ENCODE data around the gene IGSF21. TPM values are rescaled to one million over a fixed set of nuclear protein-coding genes. Genes with fewer than 3 reads are reported as not detected.

Gene IGSF21
- total RNA-seq, 1 donor from 2014 or later = 0.10 TPM

DNA sequence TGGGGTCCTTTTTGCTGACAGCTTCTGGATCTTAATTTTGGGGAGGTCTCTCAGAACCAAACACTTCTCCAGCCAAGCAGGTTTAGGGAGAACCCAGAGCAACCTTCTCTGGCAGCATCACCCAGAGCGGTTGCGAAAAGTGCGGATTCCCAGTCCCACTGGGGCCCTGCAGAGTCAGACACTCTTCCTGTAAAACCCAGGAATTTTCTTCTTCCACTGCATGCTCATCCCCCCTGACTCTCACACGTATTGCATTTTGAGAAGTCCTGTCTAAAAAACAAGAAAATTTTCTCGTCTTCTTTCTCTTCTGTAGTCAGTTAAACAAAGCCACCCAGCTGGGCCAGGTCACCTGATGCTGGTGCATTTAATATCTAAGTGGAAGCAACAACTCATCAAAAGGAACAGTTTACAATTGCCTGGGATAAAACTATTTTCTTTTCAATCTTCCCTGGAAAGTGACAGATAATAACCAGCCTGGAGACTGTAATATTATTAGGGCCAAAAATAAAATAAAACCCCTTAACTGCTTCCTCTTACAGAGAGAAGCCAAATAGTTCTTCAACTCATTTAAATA is 156.0 kb downstream of the IGSF21 start:
- no peak for DNase-seq

DNA sequence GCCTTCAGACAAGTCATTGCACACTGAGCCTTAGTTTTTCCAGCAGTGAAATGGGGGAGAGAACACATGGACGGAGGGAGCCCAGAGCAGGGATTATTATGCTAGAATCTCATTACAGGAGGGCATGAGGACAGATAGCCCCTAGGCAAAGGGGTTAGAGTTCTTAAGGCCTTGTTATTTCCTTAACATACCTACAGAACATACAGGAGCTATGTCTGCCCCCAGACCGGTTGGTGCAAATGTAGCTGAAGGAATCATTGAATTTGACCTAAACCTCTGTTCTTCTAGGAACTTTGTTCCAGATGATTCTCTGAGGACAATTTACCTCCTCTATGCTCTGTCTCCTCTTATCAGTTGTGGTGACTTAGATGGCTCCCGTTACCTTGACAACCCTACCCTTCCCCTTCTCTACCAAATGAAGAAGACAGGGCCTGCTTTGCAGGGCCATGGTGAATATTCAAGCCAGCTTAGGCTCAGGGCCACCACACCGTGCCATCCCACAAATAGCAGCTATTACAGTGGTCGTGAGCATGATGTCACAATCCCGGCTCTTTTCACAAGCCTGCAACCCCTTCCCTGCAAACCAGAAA is 156.9 kb downstream of the IGSF21 start:
- no peak for DNase-seq

DNA sequence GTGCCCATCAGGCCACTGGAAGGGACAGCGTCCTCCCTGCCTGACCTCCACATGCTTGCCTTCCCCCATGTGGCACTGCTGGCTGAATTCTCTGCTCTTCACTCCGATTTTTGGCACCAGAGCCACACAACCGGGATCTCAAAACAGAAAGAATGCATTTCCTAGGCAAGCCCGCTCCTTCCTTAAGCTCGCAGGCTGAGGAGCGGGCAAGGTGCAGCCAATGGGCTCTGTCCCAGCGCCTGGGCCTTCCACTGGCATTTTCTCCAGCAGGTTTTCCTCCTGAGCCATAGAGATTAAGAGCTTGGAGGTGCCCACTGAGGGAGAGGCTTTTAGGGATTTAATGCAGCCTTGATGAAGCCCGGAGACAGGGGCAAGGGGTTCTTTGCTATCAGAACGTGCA is 158.0 kb downstream of the IGSF21 start:
- no peak for DNase-seq

DNA sequence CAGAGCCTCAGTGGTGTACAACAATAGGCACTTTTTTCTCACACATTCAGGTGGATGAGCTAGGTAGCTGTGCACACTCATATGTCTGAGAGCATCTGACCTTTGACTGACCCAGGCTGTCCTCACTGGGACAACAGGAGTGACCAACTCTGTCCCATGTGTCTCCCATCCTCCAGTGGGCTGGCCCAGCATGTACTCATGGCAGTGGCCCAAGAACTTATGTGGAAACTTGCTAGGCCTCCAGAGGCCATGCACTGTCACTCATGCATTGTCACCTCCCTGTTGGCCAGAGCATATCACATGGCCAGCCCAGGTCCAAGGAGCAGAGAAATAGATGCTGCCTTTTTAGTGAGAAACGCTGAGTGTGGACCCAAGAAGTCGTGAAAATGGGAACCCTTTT is 158.8 kb downstream of the IGSF21 start:
- DNase-seq = no peak

DNA sequence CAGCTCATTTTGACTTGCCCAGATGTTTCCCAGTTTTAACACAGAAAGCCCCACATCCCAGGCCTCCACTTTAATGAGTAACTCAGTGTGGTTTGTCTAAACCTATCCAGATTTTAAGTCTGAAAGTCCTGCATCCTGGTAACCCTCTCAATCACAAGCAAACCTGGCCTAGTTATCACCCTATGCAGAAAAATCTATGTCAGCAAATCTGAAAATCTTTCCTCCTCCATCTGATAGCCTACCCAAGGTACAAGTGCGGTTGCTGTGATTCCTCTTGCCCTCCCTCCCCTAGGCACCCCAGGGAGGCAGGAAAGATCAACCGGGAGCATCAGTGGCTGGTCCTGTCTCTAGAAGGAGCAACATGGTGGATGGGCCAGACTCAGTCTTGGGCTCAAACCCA is 163.7 kb downstream of the IGSF21 start:
- DNase-seq = no peak

DNA sequence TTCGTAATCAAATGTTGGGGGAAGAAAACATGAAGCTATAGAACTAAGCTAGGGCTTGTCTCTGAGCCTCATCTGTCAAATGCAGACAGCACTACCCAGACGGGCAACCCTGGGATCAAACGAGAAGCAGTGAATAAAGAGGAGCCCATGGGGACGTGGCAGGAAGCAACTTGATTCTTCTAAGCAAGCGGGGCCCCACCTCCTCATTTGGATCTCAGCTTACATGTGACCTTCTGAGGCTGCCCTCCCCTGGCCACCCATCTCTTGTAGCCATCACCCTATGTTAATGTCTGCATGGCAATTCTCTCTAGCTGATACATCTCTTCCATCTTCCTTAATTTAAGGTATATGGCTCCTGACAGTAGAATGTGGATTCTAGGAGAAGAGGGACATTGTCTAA is 171.3 kb downstream of the IGSF21 start:
- no peak for DNase-seq

DNA sequence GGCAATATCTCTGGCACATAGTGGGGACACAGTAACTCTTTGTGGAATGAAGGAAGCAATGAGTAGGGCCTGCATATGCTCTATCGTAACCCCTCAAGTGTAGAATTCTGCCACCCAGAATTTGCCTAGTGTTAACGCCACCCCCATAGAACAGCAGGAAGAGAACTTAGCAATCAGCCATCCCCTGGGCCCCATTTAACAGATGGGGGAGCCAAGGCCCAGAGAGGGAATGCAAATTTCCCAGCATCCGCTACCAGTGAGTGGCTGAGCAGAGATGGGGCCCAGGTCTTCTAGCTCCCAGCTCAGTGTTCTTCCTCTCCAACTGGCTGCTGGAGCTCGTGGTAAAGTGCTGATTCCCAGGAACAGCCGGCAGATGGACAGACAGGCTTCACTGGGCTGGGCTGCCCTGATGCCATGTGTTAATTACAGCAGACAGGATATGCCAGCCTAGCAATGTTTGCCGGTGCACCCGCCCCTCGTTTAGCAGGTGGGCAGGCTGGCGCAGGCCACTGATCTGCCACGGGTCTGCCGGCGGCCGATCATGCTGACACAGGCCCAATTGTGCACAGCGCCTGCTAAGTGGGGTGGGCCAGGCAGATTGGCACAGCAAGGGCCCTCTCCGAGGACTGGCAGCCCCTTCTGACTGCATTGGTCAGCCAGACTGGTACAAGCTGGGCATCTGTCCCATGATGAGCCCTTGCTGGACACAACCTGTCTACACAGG is 171.9 kb downstream of the IGSF21 start:
- DNase-seq = no peak

DNA sequence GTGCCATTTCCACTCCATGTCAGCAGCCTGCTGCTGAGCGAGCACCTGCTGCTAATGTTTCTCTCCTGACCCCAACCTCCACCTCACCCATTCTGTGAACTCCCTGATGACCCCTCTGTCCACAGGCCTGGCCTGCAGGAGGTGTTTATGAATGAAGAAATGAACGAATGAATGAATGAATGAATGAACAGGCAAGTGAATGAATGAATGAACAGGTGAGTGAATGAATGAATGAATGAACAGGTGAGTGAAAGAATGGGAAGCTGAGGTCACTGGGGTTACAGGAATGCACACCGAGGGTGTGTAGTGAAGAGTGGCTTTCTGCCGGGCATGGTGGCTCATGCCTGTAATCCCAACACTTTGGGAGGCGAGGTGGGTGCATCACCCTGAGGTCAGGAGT is 173.4 kb downstream of the IGSF21 start:
- DNase-seq = no peak

DNA sequence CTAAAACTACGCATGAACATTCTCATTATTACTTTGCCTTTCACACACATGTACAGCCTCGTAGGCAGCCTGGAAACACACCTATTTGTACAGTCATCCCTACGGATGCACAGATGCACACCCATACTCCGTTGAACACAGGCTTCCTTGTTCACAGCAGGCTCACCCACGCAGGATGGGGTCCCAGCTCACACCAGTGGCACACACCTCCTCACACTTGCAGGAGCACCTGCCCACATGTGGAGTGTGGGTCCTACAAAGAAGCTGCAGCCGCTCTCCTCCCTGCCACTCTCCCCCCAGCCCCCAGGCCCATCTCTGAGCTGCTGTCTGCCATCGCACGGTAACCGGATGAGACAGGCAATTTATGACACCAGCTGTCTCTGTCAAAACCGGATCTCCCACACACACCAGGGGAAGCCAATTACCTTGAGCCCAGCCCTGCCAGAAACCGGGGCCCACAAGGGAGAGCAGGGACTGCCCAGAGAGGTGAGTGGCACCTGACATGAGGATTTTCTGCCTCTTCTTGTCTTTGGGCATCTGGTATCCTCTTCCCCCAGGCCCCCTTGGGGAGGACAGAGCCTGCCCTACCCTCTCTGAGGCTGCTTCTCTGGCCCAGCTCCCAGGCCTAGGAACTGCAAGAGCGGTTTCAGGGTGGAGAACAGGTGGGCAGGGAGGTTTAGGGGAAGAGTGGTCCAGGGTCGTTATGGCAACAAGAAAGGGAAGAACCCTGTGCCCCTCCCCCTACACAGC is 175.4 kb downstream of the IGSF21 start:
- no peak for DNase-seq

DNA sequence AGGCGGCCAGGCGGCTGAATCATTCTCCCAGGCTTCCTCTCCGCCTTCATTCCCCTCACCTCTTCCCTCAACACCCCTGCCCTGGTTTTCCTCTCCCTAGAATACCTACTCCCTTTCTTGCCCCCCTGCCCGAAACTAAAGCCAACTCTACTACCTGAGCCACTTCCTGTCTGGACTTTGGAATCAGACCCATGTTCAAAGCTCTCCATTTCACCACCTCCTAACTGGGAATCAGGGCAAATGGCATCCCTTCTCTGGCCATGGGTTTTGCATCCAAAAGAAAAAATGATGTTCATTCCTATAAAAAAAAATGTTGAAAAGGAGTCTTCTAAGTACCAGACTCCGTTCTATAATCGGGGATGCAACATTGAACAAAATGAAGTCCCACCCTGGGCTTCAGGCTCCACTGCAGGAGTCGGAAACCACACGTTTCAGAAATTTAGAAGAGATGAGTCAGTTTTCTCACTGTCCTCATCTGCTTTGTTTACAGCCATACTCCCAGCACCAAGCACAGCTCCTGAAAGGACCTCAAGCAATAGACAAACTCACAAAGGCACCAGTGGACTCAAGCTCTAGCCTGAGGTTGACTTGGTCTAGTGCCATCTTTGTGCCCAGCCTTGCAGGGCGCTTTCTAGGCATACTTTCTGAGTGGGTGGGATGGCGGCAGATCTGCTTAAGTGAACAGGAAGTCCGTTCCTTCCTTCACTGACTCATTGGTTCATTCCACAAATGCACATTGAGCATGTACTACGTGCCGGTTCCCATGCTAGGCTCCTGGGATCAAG is 176.2 kb downstream of the IGSF21 start:
- DNase-seq = no peak

DNA sequence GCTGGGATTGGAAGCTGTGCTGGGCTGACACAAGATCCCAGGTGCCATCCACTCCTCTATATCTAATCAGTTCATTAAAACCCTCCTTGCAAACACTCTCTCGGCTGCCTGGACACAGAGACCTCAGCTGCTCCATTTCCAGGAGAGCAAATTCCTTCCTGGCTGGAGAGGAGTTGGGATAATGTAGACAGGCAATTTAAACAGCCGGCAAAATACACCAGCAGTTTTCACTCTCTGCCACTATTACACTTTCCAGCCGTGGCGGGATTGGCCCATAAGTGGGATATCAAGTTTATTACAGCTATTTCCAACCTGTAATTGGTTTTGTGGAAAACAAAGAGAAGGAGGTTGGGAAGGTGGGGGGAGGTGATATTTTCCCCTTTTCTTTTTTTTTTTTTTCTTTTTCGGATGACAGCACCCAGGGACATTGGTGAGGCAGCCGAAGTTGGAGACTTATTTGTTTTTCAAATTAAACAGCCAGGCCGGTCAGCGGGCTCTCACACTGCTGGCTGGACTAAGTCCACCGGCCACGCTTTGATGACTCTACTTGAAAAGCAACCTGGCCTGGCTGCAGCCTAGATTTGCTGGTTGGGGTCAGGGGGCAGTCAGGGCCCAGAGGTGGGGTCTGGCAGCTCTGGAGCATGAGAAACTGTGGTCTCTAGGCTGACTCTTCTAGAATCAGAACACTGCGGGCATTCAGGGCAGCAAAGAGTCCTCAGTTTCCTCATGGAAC is 177.4 kb downstream of the IGSF21 start:
- no peak for DNase-seq

DNA sequence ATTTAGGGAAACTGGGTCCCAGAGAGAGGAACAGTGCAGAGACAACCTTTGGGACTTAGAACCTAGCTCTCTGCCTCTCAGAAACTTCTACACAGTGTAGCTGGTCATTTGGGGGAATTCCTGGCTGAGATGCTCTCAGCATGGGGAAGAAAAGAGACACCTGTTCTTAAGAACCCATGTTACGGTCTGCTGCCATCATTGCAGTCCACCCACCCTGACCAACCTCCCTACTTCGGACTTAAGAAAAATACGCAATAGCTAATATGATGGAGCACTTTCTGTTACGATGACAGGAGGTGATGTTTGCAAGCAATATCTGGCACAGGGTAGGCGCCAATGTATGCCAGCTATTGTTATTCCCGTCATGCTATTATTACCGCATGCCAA is 177.9 kb downstream of the IGSF21 start:
- DNase-seq = no peak

DNA sequence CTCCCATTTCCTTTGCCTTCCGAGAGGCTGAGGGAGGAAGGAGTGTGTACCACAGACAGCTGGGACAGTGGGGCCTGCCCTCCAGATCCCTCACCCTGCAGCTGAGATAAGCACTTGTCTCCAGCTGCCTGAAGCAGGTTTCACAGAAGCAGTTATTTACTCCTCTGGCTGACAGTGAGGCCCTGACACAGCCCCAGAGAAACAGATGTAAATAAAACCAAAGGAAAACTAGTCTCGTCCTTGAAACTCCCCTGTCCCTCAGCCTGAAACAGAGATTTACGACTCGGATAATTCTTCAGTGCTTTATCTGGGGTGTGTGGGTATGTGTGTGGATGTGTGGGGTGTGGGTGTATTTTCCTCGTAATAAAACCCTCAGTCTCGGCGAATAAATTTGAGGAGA is 181.1 kb downstream of the IGSF21 start:
- DNase-seq = no peak

DNA sequence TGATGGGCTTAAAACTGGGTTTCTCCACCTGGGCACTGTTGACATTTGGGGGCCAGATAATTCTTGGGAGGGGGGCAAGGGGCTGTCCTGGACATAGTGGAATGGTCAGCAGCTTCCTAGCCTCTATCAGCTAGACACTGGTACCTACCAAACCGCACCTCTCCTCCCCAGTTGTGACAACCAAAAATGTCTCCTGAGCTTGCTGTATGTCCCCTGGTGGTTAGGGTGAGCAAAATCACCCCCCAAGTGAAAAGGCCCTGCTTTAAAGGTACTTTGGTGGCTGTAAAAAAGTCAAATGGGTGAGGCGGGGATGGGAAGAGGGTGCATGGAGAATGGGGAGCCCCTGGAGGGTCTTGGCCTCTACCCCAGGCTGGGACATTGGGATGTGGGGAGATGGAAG is 182.0 kb downstream of the IGSF21 start:
- DNase-seq = no peak

DNA sequence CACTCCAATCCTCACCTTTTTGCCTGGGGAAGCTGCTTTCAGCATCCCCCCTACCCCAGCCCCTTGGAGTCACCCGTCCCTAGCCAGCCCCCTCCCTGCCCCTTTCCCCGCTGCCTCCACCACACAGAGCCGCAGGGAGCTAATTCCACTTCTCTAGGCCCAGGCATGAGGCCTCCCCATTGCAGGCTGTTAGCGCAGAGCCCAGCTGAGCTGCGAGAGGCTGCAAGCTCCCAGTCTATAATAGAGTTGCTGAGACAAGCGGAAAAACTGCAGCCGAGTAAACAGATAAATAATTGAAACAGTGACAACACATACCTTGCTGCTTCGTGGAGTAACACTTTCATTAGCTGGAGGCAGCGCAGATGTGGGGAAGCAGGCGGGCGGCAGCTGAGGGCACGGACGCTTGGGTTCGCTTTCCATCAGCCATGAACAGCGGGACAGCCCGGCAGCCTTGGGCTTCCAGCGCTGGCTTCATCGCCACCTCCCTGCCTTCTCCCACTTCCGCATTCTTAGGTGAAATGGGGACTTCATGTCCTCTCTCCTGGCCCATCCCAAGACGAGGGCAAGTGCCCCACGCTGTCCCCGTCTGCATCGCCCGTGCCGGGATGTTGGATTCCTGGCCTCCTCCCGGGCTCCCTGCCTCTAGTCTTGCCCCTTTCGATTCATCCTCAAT is 183.3 kb downstream of the IGSF21 start:
- no peak for DNase-seq

DNA sequence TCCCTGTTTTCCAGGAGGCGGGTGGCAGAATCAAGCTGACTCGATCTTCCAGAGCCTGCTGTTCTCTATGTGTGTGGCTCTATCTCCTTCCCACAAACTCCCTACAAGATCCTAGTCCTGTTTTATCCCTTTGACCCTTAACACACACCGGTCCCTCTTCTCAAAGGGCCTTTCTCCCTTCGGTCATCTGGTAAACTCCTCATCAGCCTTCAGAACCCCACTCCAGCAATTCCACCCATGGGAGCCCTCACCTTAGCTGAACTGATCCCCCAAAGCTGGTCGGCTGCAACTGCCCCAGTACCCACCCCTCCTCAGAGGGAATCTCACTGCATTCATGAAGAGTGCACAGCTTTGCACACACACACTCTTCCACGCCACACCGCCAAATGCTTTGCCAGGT is 184.9 kb downstream of the IGSF21 start:
- no peak for DNase-seq

DNA sequence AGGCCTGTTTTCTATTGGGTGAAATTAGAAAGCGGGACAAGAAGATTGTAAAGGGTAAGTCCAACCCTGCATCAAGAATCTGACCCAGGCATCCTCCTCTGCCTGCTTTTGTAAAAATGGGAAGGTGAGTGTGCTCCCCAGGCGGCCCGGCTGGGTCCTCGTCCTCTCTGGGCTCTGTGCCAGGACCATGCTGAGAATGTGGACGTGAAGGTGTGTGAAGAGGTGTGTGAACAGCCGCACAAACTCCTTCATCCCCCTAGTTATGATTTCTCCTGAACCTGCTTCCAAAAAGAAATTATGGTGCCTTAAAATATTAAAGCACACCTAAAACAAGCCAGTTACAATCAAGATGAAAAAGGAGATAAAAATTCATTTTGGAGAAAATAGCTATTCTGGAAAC is 185.7 kb downstream of the IGSF21 start:
- no peak for DNase-seq

DNA sequence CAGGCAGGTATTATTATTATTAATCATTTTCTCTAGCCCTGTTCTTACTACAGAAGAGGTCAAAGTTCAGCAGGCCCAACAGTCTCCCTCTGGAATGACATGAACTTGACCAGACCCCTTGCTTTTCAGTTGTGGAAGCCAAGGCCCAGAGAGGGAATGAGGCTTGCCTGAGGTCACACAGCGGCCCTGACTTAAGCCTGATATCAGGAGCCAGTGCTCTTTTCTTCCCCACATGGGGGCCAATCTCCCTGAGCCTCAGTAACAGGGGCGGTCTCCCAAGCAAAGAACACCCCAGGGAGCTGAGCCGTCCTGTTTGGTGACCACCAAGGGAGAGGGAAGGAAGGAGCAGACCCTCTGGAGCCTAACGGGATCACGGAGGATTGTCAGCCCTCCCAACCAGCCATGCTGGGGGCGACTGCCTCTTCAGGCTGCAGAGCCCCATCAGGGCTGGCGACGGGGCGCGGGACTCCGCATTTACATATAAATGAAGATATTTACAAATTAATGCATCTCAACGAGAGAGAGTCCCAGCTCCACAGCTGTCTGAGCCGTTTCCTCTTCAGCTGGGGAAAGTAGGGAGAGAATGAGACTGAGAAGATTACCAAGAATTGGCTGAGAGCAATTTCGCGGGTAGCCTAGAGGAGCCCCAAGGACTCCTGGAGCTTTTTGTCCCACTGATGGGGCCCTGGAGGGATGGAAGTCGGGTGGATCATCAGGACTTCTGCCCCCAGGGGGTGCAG is 187.0 kb downstream of the IGSF21 start:
- DNase-seq = no peak

DNA sequence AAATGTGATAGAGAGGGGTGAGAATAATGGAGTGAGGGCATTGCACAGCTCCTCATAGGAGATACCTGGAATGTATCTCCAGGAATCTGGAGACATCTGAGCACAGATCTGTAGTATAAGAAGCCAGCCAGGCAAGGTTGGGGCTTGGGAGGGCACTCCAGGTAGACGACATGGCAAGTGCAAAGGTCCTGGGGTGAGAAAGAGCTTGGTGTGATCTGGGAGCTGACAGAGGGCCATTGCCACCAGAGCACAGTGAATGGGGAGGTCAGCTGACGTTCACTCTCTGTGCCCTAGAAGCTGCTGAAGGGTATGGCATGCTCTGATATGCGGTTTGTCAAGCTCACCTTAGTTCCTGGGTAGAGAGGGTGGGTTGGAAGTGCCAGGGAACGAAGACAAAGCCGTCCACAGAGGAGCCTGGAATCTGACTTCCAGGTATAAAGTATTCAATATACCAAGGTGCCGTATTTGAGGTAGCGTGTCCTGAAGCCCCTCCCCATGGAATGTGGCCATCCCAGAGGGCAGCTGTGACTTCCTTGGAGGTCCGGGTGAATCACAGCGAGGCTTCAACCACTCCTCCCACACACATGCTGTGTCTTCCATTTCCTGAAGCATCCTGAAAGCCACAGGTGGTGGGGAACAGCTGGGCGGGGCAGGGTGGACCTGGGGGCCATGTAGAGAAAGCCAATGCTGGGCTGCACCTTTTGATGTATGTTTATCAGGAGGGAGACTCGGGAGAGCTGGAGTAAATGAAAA is 190.5 kb downstream of the IGSF21 start:
- no peak for DNase-seq
